Subcutaneous abdominal adipose tissue (tissue), 5 donors: ENCODE results near the gene RIMS4.

Experiments
- H3K27ac ChIP-seq: one replicate; pipeline ENCODE4 v1.7.0; 2013; ENCODE audit warnings: low read depth, mild to moderate bottlenecking, inconsistent platforms, low read length, moderate library complexity
- H3K27me3 ChIP-seq, 5 donors: one replicate each; pipeline ENCODE4 v1.7.0; 2013; ENCODE audit warnings: low read length in 5 of 5, inconsistent platforms in 1 of 5; ENCODE audit not compliant: control insufficient read depth in 5 of 5, insufficient read depth in 4 of 5
- H3K36me3 ChIP-seq, 5 donors: one replicate each; pipeline ENCODE4 v1.7.0; 2013; ENCODE audit warnings: low read length in 5 of 5; ENCODE audit not compliant: control insufficient read depth in 5 of 5, insufficient read depth in 5 of 5
- H3K4me1 ChIP-seq, 5 donors: one replicate each; pipeline ENCODE4 v1.7.0; 2013; ENCODE audit warnings: low read length in 5 of 5, mild to moderate bottlenecking in 3 of 5, moderate library complexity in 1 of 5; ENCODE audit not compliant: control insufficient read depth in 5 of 5, insufficient read depth in 5 of 5
- H3K4me3 ChIP-seq, 5 donors: one replicate each; pipeline ENCODE4 v1.7.0; 2013; ENCODE audit warnings: low read length in 5 of 5, low read depth in 1 of 5
- H3K9ac ChIP-seq, 5 donors: one replicate each; pipeline ENCODE4 v1.7.0; 2013; ENCODE audit warnings: low read length in 5 of 5, mild to moderate bottlenecking in 4 of 5, moderate library complexity in 3 of 5
- H3K9me3 ChIP-seq, 5 donors: one replicate each; pipeline ENCODE4 v1.7.0; 2013; ENCODE audit warnings: low read length in 5 of 5; ENCODE audit not compliant: control insufficient read depth in 5 of 5
- donor health status: healthy.
- donor health status: healthy.
- donor health status: healthy.
- donor health status: healthy.
- donor health status: healthy.

Gene RIMS4

DNA sequence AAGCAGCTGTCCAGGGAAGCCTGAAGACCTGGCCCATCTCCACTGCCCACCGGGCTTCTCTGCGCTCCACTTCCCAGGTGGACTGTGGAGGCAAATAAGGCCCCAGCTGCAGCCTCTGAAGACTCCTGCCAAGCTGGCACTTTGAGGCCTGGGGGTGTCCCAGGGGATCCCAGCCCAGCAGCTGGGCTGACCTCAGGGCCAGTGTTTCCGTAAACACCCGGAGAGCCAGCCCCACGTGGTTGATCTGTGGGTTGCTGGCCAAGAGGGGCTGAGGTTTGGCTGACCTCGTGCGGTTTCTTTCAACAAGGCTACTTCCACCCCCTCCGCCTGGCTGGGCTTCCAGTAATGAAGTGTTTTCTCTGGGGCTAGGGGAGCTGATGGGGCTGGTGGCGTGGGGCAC lies 107.6 kb downstream of the RIMS4 start:
- H3K27me3 ChIP-seq = no peaks in the 10 kb centered on the region
- H3K4me3 ChIP-seq = peak overlapping the region in 1 of 5 donors; percentile 4
- H3K36me3 ChIP-seq = no peaks in the 10 kb centered on the region
- no peaks in the 10 kb centered on the region for H3K9me3 ChIP-seq
- peak overlapping the region; percentile 69 for H3K27ac ChIP-seq
- peak overlapping the region in 4 of 5 donors; percentile 8 to 52 (median 22) for H3K9ac ChIP-seq
- peaks cover 14 to 52% (median 47%) of the 10 kb centered on the region in 5 donors for H3K4me1 ChIP-seq

DNA sequence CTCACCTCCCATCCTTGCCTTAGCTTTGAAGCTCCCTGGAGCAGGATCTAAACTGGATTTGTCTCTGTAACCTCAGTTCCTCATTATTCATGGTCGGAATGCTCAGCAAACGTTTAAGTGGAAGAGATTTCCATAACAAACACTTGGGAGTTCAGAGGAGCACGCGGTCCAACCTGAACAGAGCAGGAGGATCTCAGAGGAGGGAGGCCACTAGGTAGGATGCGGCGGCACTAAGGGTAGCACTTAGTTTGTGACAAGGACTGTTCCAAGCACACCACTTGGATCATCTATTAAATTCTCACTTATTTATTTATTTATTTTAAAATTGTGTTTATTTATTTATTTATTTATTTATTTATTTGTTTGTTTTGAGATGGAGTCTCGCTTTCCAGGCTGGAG lies 108.5 kb downstream of the RIMS4 start:
- no peak overlapping the region for H3K27ac ChIP-seq
- H3K4me3 ChIP-seq = no peak overlapping the region
- peaks cover 14 to 51% (median 48%) of the 10 kb centered on the region in 5 donors for H3K4me1 ChIP-seq
- no peaks in the 10 kb centered on the region for H3K27me3 ChIP-seq
- H3K9ac ChIP-seq = no peak overlapping the region
- H3K9me3 ChIP-seq = no peaks in the 10 kb centered on the region
- no peaks in the 10 kb centered on the region for H3K36me3 ChIP-seq
